ENCODE data around the gene COL27A1.

COL27A1 gene

DNA sequence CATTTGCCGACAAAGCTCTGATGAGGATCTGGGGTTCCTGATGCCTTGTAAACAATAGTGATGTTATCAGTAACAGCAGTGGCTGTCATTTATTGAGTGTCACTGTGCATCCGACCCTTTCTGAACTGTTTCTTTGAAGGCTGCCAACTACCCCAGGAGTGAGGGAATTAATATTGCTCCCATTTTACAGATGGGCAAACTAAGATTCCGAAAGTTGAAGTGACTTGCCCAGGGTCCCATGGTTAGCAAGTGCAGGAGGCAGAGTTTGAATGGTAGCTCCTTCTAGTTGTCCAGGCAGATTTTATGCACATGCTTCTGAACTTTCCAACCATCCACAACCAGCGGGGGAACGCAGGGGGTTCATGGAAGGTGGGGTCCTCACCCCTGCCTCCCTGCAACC lies 81.9 kb downstream of the COL27A1 start (continued):
- TF ChIP-seq, protein P1, sequence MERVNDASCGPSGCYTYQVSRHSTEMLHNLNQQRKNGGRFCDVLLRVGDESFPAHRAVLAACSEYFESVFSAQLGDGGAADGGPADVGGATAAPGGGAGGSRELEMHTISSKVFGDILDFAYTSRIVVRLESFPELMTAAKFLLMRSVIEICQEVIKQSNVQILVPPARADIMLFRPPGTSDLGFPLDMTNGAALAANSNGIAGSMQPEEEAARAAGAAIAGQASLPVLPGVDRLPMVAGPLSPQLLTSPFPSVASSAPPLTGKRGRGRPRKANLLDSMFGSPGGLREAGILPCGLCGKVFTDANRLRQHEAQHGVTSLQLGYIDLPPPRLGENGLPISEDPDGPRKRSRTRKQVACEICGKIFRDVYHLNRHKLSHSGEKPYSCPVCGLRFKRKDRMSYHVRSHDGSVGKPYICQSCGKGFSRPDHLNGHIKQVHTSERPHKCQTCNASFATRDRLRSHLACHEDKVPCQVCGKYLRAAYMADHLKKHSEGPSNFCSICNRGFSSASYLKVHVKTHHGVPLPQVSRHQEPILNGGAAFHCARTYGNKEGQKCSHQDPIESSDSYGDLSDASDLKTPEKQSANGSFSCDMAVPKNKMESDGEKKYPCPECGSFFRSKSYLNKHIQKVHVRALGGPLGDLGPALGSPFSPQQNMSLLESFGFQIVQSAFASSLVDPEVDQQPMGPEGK (CRISPR knock-in tag; IDR thresholded peaks at IDR 0.05; ENCODE audit: borderline replicate concordance): no peak
- TF ChIP-seq, protein P2, sequence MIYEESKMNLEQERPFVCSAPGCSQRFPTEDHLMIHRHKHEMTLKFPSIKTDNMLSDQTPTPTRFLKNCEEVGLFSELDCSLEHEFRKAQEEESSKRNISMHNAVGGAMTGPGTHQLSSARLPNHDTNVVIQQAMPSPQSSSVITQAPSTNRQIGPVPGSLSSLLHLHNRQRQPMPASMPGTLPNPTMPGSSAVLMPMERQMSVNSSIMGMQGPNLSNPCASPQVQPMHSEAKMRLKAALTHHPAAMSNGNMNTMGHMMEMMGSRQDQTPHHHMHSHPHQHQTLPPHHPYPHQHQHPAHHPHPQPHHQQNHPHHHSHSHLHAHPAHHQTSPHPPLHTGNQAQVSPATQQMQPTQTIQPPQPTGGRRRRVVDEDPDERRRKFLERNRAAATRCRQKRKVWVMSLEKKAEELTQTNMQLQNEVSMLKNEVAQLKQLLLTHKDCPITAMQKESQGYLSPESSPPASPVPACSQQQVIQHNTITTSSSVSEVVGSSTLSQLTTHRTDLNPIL (CRISPR knock-in tag; IDR thresholded peaks at IDR 0.05; ENCODE audit: low read depth): no peak
- TF ChIP-seq ZNF70 (CRISPR knock-in tag; IDR thresholded peaks at IDR 0.05): no peak
- TF ChIP-seq ZFP3 (CRISPR knock-in tag; IDR thresholded peaks at IDR 0.05): no peak

DNA sequence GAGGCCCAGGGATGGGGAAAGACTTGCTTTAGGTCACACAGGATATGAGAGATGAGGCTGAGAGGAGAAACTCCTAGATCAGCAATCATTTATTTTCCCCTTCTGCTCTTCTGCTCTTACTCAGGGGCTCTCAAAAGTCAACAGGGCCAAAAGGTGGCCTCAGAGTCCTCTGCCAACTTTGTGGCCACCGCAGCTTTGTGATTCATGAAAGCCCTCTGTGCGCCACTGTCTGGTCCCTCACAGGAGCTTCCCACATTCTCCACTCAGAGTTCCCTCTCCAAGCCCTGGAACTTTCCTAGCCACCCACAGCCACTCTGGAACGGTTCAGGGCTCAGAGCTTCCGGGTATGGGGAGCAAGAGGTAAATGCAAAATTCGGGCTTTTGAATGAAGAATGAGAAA lies 82.4 kb downstream of the COL27A1 start:
- ATAC-seq: no peak
- TF ChIP-seq ISL1 (CRISPR knock-in tag; IDR thresholded peaks at IDR 0.05) (no peak), GLIS3 (CRISPR knock-in tag; IDR thresholded peaks at IDR 0.05) (no peak), ESRRG (CRISPR knock-in tag; IDR thresholded peaks at IDR 0.05) (no peak), ZC3H10 (CRISPR knock-in tag; IDR thresholded peaks at IDR 0.05) (no peak), ZFP30 (CRISPR knock-in tag; IDR thresholded peaks at IDR 0.05) (no peak)
- TF ChIP-seq, protein P2 (CRISPR knock-in tag; IDR thresholded peaks at IDR 0.05; ENCODE audit: low read depth): no peak

DNA sequence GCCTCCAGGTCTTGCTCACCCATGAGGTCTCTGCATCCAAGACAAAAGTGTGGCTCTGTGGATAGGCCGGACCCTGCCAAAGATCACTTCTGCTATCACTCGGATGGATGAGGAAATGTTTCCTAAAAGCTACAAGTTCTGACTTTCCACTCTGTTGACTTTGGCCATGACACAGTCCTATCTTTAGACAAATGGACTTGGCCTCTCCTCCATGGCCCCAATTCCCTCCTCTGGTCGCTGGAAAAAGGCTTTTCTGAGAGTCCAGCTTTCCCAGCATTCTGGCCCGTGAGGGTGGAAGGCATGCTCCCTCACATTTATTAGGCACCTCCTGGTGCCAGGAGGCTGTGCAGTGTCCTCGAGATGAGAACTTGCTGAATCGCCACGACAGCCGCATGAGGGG lies 83.1 kb downstream of the COL27A1 start:
- TF ChIP-seq ESRRG (CRISPR knock-in tag; IDR thresholded peaks at IDR 0.05) (no peak), ZNF8 (CRISPR knock-in tag; IDR thresholded peaks at IDR 0.05) (no peak), GLIS3 (CRISPR knock-in tag; IDR thresholded peaks at IDR 0.05) (no peak), ARNTL (CRISPR knock-in tag; IDR thresholded peaks at IDR 0.05; ENCODE audit: borderline replicate concordance, low read depth) (no peak), ZFP30 (CRISPR knock-in tag; IDR thresholded peaks at IDR 0.05) (no peak), OSR1 (CRISPR knock-in tag; IDR thresholded peaks at IDR 0.05) (no peak), TCF4 (CRISPR knock-in tag; IDR thresholded peaks at IDR 0.05; ENCODE audit: borderline replicate concordance) (no peak), CSDC2 (CRISPR knock-in tag; IDR thresholded peaks at IDR 0.05) (no peak)
- TF ChIP-seq, protein P3, sequence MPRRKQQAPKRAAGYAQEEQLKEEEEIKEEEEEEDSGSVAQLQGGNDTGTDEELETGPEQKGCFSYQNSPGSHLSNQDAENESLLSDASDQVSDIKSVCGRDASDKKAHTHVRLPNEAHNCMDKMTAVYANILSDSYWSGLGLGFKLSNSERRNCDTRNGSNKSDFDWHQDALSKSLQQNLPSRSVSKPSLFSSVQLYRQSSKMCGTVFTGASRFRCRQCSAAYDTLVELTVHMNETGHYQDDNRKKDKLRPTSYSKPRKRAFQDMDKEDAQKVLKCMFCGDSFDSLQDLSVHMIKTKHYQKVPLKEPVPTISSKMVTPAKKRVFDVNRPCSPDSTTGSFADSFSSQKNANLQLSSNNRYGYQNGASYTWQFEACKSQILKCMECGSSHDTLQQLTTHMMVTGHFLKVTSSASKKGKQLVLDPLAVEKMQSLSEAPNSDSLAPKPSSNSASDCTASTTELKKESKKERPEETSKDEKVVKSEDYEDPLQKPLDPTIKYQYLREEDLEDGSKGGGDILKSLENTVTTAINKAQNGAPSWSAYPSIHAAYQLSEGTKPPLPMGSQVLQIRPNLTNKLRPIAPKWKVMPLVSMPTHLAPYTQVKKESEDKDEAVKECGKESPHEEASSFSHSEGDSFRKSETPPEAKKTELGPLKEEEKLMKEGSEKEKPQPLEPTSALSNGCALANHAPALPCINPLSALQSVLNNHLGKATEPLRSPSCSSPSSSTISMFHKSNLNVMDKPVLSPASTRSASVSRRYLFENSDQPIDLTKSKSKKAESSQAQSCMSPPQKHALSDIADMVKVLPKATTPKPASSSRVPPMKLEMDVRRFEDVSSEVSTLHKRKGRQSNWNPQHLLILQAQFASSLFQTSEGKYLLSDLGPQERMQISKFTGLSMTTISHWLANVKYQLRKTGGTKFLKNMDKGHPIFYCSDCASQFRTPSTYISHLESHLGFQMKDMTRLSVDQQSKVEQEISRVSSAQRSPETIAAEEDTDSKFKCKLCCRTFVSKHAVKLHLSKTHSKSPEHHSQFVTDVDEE (CRISPR knock-in tag; IDR thresholded peaks at IDR 0.05): no peak
- TF ChIP-seq, protein P4, sequence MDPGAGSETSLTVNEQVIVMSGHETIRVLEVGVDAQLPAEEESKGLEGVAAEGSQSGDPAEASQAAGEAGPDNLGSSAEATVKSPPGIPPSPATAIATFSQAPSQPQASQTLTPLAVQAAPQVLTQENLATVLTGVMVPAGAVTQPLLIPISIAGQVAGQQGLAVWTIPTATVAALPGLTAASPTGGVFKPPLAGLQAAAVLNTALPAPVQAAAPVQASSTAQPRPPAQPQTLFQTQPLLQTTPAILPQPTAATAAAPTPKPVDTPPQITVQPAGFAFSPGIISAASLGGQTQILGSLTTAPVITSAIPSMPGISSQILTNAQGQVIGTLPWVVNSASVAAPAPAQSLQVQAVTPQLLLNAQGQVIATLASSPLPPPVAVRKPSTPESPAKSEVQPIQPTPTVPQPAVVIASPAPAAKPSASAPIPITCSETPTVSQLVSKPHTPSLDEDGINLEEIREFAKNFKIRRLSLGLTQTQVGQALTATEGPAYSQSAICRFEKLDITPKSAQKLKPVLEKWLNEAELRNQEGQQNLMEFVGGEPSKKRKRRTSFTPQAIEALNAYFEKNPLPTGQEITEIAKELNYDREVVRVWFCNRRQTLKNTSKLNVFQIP (CRISPR knock-in tag; IDR thresholded peaks at IDR 0.05; ENCODE audit: borderline replicate concordance, low read depth): no peak
- TF ChIP-seq, protein P1 (CRISPR knock-in tag; IDR thresholded peaks at IDR 0.05; ENCODE audit: borderline replicate concordance): no peak
- no peak for ATAC-seq
